A673 (cell line): ENCODE measurements around the gene SPINK1.

Experiments used
- EZH2 ChIP-seq: fragments of 200-600 bp; sonication (generic); IDR thresholded peaks from 2 replicates; pipeline ENCODE4 v1.6.1; 2017; ENCODE audit warnings: borderline replicate concordance, low read depth, mild to moderate bottlenecking, mixed read lengths, antibody characterized with exemption, low read length; ENCODE audit not compliant: poor library complexity, severe bottlenecking
- TF ChIP-seq, protein P1 (sequence below): fragments of 300-800, 200-600 bp; sonication (generic); conservative IDR thresholded peaks from 2 replicates; pipeline ENCODE4 v1.5.1; 2017; ENCODE audit warnings: low read depth, mild to moderate bottlenecking, antibody characterized with exemption, low read length, moderate library complexity, mixed read lengths

DNA sequence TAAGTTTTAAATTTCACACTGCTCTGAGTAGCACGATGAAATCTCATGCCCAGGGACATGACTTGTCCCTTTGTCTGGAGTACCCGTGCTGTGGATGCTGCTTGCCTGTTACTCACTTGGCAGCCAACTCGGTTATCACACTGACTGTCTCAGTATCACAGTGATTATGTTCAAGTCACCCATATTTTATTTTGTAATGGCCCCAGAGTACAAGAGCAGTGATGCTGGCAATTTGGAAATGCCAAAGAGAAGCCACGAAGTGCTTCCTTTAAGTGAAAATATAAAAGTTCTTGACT is 24.3 kb upstream of the SPINK1 start:
- TF ChIP-seq, protein P1, sequence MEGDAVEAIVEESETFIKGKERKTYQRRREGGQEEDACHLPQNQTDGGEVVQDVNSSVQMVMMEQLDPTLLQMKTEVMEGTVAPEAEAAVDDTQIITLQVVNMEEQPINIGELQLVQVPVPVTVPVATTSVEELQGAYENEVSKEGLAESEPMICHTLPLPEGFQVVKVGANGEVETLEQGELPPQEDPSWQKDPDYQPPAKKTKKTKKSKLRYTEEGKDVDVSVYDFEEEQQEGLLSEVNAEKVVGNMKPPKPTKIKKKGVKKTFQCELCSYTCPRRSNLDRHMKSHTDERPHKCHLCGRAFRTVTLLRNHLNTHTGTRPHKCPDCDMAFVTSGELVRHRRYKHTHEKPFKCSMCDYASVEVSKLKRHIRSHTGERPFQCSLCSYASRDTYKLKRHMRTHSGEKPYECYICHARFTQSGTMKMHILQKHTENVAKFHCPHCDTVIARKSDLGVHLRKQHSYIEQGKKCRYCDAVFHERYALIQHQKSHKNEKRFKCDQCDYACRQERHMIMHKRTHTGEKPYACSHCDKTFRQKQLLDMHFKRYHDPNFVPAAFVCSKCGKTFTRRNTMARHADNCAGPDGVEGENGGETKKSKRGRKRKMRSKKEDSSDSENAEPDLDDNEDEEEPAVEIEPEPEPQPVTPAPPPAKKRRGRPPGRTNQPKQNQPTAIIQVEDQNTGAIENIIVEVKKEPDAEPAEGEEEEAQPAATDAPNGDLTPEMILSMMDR, result no peak
- TF ChIP-seq EZH2, result no peak
